Lower leg skin (tissue), 3 donors: ENCODE measurements around the gene SHANK3.

Source experiments
- CTCF ChIP-seq, 3 donors: fragments of 450-650 bp; IDR thresholded peaks; one replicate each; pipeline ENCODE4 v1.5.1; 2016; ENCODE audit warnings: antibody characterized with exemption in 3 of 3, mild to moderate bottlenecking in 3 of 3, moderate library complexity in 2 of 3
- POLR2A ChIP-seq, 2 donors: fragments of 450-650 bp; IDR thresholded peaks; one replicate each; pipeline ENCODE4 v1.6.1; 2016 to 2017; ENCODE audit warnings: antibody characterized with exemption in 2 of 2, mild to moderate bottlenecking in 1 of 2, moderate library complexity in 1 of 2

- no peak for TF ChIP-seq CTCF (IDR thresholded peaks at IDR 0.05)
- no peak for TF ChIP-seq POLR2A (IDR thresholded peaks at IDR 0.05)
Measured at GRCh38 chr22:50718352-50718709, 45.7 kb downstream of the SHANK3 start.
